Neural progenitor cell (in vitro differentiated cells): ENCODE measurements around the gene TADA2A.

Source experiments
- EZH2 ChIP-seq: fragments of 200-600 bp; sonication (generic); IDR thresholded peaks from 2 replicates; pipeline ENCODE4 v1.6.1; 2017; ENCODE audit warnings: antibody characterized with exemption, mild to moderate bottlenecking, moderate library complexity
- TF ChIP-seq, protein P1 (sequence below): fragments of 200-600 bp; sonication (generic); IDR thresholded peaks from 2 replicates; pipeline ENCODE4 v1.5.1; 2017; ENCODE audit warnings: antibody characterized with exemption, mild to moderate bottlenecking

DNA sequence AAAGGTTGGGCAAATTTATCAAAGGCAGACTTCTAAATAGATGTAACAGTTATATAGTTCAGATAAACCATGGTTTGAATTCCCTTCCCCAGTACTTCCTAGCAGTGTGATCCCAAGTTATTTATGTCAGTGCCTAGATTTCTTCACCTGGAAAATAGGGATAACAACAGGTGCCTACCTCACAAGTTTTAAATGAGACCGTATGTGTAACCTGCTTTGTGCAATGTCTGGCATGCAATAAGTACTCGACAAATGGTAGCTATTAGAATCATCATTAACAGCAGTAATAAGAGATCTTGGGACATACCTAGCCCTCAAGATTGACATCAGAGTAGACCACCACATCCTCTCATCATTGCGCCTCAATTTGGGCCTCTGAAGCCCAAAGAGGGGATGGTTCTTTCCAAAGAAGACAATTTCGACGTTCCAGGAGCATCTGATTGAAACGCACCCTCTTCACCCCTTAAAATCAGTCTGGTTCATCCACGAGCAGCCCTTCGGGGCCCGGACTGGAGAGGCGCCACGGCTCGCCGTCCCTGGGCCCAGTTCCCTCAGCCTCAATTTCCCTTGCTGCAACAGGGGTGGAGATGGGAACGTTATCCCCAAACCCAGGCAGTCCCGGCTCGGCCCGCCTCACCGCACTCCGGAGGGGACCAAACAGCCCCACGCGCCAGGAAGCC lies 591 bp upstream of the TADA2A start:
- TF ChIP-seq EZH2 = no peak
- TF ChIP-seq, protein P1, sequence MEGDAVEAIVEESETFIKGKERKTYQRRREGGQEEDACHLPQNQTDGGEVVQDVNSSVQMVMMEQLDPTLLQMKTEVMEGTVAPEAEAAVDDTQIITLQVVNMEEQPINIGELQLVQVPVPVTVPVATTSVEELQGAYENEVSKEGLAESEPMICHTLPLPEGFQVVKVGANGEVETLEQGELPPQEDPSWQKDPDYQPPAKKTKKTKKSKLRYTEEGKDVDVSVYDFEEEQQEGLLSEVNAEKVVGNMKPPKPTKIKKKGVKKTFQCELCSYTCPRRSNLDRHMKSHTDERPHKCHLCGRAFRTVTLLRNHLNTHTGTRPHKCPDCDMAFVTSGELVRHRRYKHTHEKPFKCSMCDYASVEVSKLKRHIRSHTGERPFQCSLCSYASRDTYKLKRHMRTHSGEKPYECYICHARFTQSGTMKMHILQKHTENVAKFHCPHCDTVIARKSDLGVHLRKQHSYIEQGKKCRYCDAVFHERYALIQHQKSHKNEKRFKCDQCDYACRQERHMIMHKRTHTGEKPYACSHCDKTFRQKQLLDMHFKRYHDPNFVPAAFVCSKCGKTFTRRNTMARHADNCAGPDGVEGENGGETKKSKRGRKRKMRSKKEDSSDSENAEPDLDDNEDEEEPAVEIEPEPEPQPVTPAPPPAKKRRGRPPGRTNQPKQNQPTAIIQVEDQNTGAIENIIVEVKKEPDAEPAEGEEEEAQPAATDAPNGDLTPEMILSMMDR = no peak
